Endothelial cell of umbilical vein (primary cell): ENCODE data around the gene TRIM69. TPM values are rescaled to one million over a fixed set of nuclear protein-coding genes. Genes with fewer than 3 reads are reported as not detected.

ENCODE experiments used
- BruUV-seq: library from RNA; stranded (reverse); fragments of 400-500 nt; replicated peaks from 2 replicates; lab custom pipeline; 2021; lab: Mats Ljungman, UMichigan
- CTCF ChIA-PET: fragments of 300-600, 350-600 bp; sonication (Branson Sonifier 250); formaldehyde crosslinking; loops from one replicate; lab custom pipeline; 2021; ENCODE audit warnings: antibody characterized with exemption, inconsistent platforms; lab: Charles Lee
- POLR2A ChIA-PET: fragments of 300-600, 350-600 bp; sonication (Branson Sonifier 250); formaldehyde crosslinking; loops from one replicate; lab custom pipeline; 2021; ENCODE audit warnings: antibody characterized with exemption, inconsistent platforms; lab: Charles Lee
- DNase-seq: peaks from one replicate; pipeline ENCODE4 v3.0.0-alpha.2; 2011; ENCODE audit warnings: low read depth, low spot score
- FAIRE-seq: peaks from 2 replicates; lab custom pipeline; 2011; peaks lifted over from hg19 to GRCh38; lab: Jason Lieb, UNC
- H2AFZ ChIP-seq: 2 replicates; pipeline ENCODE4 v1.6.0; 2012; ENCODE audit warnings: low read depth, low read length, control low read depth, inconsistent platforms
- H3K27ac ChIP-seq: 2 replicates; pipeline ENCODE4 v1.5.1; 2011; ENCODE audit warnings: low read depth, mild to moderate bottlenecking, control low read depth, low read length, moderate library complexity; ENCODE audit not compliant: insufficient read depth
- H3K27me3 ChIP-seq, 2 experiments: 2 replicates each; pipeline versions ENCODE4 v1.6.0 to v1.6.1; 2011; ENCODE audit warnings: low read length in 2 of 2, mixed read lengths in 1 of 2; ENCODE audit not compliant: control insufficient read depth in 2 of 2, insufficient read depth in 2 of 2
- H3K36me3 ChIP-seq, 2 experiments: 2 replicates in 1 of 2; 3 replicates in 1 of 2; pipeline ENCODE4 v1.5.1; 2011; ENCODE audit warnings: low read length in 2 of 2, mild to moderate bottlenecking in 1 of 2, moderate library complexity in 1 of 2; ENCODE audit not compliant: control insufficient read depth in 2 of 2, insufficient read depth in 2 of 2; ENCODE audit errors: extremely low read depth in 1 of 2
- H3K4me1 ChIP-seq: 3 replicates; pipeline ENCODE4 v1.5.1; 2011; ENCODE audit warnings: mild to moderate bottlenecking, low read length; ENCODE audit not compliant: control insufficient read depth, insufficient read depth; ENCODE audit errors: extremely low read depth
- H3K4me2 ChIP-seq: 2 replicates; pipeline ENCODE4 v1.6.1; 2011; ENCODE audit warnings: low read length, control low read depth, mixed read lengths; ENCODE audit not compliant: insufficient read depth
- H3K4me3 ChIP-seq, 3 experiments: fragments of 200-600 bp in 1 of 3; sonication (generic), shearing (Covaris generic) in 1 of 3; replicated peaks in 1 of 3; 2 replicates each; pipeline ENCODE4 v1.5.1; 2011 to 2016; ENCODE audit warnings: control low read depth in 3 of 3, low read length in 3 of 3, mild to moderate bottlenecking in 2 of 3, inconsistent platforms in 1 of 3, low read depth in 1 of 3, moderate library complexity in 1 of 3; ENCODE audit not compliant: insufficient read depth in 1 of 3
- H3K79me2 ChIP-seq: 2 replicates; pipeline ENCODE4 v1.6.0; 2012; ENCODE audit warnings: low read length, inconsistent platforms; ENCODE audit not compliant: control insufficient read depth, insufficient read depth
- H3K9ac ChIP-seq: replicated peaks from 2 replicates; pipeline ENCODE3; 2011; ENCODE audit warnings: low read length, control low read depth; ENCODE audit not compliant: insufficient read depth; ENCODE audit errors: extremely low read depth
- H3K9me1 ChIP-seq: replicated peaks from 3 replicates; pipeline ENCODE4 v1.6.0; 2011; ENCODE audit warnings: mild to moderate bottlenecking, low read length; ENCODE audit not compliant: control insufficient read depth, insufficient read depth; ENCODE audit errors: extremely low read depth
- H3K9me3 ChIP-seq: replicated peaks from 2 replicates; pipeline ENCODE4 v1.5.1; 2012; ENCODE audit warnings: low read length, inconsistent platforms; ENCODE audit not compliant: control insufficient read depth, insufficient read depth
- H4K20me1 ChIP-seq: replicated peaks from 2 replicates; pipeline ENCODE3; 2011; ENCODE audit warnings: mild to moderate bottlenecking, low read length; ENCODE audit not compliant: control insufficient read depth, insufficient read depth; ENCODE audit errors: extremely low read depth
- CTCF ChIP-seq, 2 donors: IDR thresholded peaks; 1 replicate in 1 of 2; 2 replicates in 1 of 2; pipeline ENCODE4 v1.5.1; 2011; ENCODE audit warnings: low read length in 2 of 2, mild to moderate bottlenecking in 2 of 2, moderate library complexity in 2 of 2, control low read depth in 1 of 2, inconsistent platforms in 1 of 2, low read depth in 1 of 2; ENCODE audit not compliant: insufficient read depth in 1 of 2; ENCODE audit errors: extremely low read depth in 1 of 2
- EZH2 ChIP-seq: IDR thresholded peaks from 2 replicates; pipeline ENCODE4 v1.6.1; 2012; ENCODE audit warnings: borderline replicate concordance, low read depth, mild to moderate bottlenecking, moderate library complexity, low read length, inconsistent platforms; ENCODE audit not compliant: severe bottlenecking
- FOS ChIP-seq: IDR thresholded peaks from 2 replicates; pipeline ENCODE4 v1.6.1; 2011; ENCODE audit warnings: mild to moderate bottlenecking, low read length, moderate library complexity, borderline replicate concordance; ENCODE audit not compliant: insufficient read depth
- GATA2 ChIP-seq: IDR thresholded peaks from 2 replicates; pipeline ENCODE4 v1.7.0; 2011; ENCODE audit warnings: low read depth, mild to moderate bottlenecking, moderate library complexity, mixed read lengths, low read length; ENCODE audit not compliant: insufficient read length, insufficient read depth
- JUN ChIP-seq: IDR thresholded peaks from 2 replicates; pipeline ENCODE4 v1.6.1; 2011; ENCODE audit warnings: borderline replicate concordance, low read depth; ENCODE audit not compliant: insufficient read length, insufficient read depth
- MAX ChIP-seq: IDR thresholded peaks from 2 replicates; pipeline ENCODE4 v1.6.1; 2011; ENCODE audit not compliant: insufficient read depth, insufficient read length
- MYC ChIP-seq: IDR thresholded peaks from one replicate; pipeline ENCODE4 v1.6.1; 2011; ENCODE audit warnings: mild to moderate bottlenecking, low read depth, low read length
- POLR2A ChIP-seq: IDR thresholded peaks from 2 replicates; pipeline ENCODE4 v1.6.1; 2012; ENCODE audit warnings: low read depth, mild to moderate bottlenecking, control low read depth, low read length
- POLR2AphosphoS5 ChIP-seq: IDR thresholded peaks from 2 replicates; pipeline ENCODE4 v1.6.1; 2012; ENCODE audit warnings: low read depth, mild to moderate bottlenecking, control low read depth, low read length, moderate library complexity; ENCODE audit not compliant: insufficient read depth
- dilution Hi-C: fragments of 300-500 bp; cut with MboI; formaldehyde crosslinking; loops from one replicate; pipeline ENCODE4 v1.15.0; 2019; ENCODE audit warnings: low sequenced_read_pairs; ENCODE audit not compliant: extremely low pct_ligation_motif_present
- intact Hi-C: fragments of 100-400 bp; cut with micrococcal nuclease; formaldehyde crosslinking; loops from one replicate; pipeline ENCODE4 v1.10.0; 2022
- polyA plus RNA-seq, 4 experiments: library from polyadenylated mRNA; depleted of rRNA in 3 of 4; stranded (reverse) in 3 of 4; unstranded in 1 of 4; fragments of >200 nt; gene quantifications; 2 replicates each; pipeline versions ENCODE4 v1.2.1 to v1.2.3, GENCODE V29; 2011 to 2012; ENCODE audit warnings: missing spikeins in 1 of 4
- total RNA-seq: library from RNA; stranded (reverse); gene quantifications from 2 replicates; pipeline ENCODE4 v1.2.3, GENCODE V29; 2021

Gene TRIM69
- total and polyA plus RNA-seq, 2 donors (not counting 3 experiments of a cell fraction or from before 2014, with no cell fraction given): 4.8 to 13.0 TPM

GRCh38 chr15:44695294-44695693 is 41.0 kb upstream of the TRIM69 start:
- FAIRE-seq (no peak), DNase-seq (no peak)
- dilution Hi-C loops (no loop called here), intact Hi-C loops (no loop called here)
- no peaks in the 10 kb centered on the region for H4K20me1 ChIP-seq
- ChIA-PET POLR2A (no interaction called here), CTCF (interaction anchor here (1.0 to 1.5 kb wide), 4 partner anchors 12 to 43 kb away, joined by 4 to 8 read pairs (median 6); partner anchors contain the start of genes PATL2 and SPG11)
- H3K27ac ChIP-seq: no peak overlapping the region
- no peaks in the 10 kb centered on the region for H3K9me3 ChIP-seq
- H3K4me1 ChIP-seq: no peaks in the 10 kb centered on the region
- no peaks in the 10 kb centered on the region for H3K36me3 ChIP-seq
- H3K9me1 ChIP-seq: no peaks in the 10 kb centered on the region
- H2AFZ ChIP-seq: no peak overlapping the region
- BruUV-seq: no TSS peak
- no peaks in the 10 kb centered on the region for H3K79me2 ChIP-seq
- no peak overlapping the region for H3K4me3 ChIP-seq
- no peak overlapping the region for H3K4me2 ChIP-seq
- peaks cover 10 to 29% of the 10 kb centered on the region in 2 experiments for H3K27me3 ChIP-seq
- H3K9ac ChIP-seq: no peak overlapping the region
- TF ChIP-seq GATA2: no peak
- TF ChIP-seq MAX: no peak
- no peak for TF ChIP-seq FOS
- no peak for TF ChIP-seq EZH2
- no peak for TF ChIP-seq CTCF (IDR thresholded peaks at IDR 0.05; ENCODE audit: extremely low read depth in 1 of 2, insufficient read depth in 1 of 2, low read depth in 1 of 2, low read length in 2 of 2)
- TF ChIP-seq MYC: no peak
- TF ChIP-seq POLR2A: no peak
- TF ChIP-seq POLR2AphosphoS5: no peak
- TF ChIP-seq JUN: no peak
